Keratinocyte (primary cell): ENCODE measurements around the gene HPSE2. TPM values are rescaled to one million over a fixed set of nuclear protein-coding genes. Genes with fewer than 3 reads are reported as not detected.

Source experiments
- DNase-seq: peaks from one replicate; pipeline ENCODE4 v3.0.0-alpha.2; 2011; ENCODE audit warnings: low read depth, missing footprints, low spot score
- FAIRE-seq: peaks from 2 replicates; lab custom pipeline; 2011; peaks lifted over from hg19 to GRCh38; lab: Jason Lieb, UNC
- H2AFZ ChIP-seq: 2 replicates; pipeline ENCODE4 v1.6.0; 2012; ENCODE audit warnings: low read length, control low read depth, inconsistent platforms; ENCODE audit not compliant: control insufficient read depth
- H3K27ac ChIP-seq: 2 replicates; pipeline ENCODE4 v1.5.1; 2011; ENCODE audit warnings: low read length; ENCODE audit not compliant: control insufficient read depth, insufficient read depth
- H3K27me3 ChIP-seq: 3 replicates; pipeline ENCODE4 v1.6.0; 2011; ENCODE audit warnings: low read length; ENCODE audit not compliant: control insufficient read depth, insufficient read depth; ENCODE audit errors: extremely low read depth
- H3K36me3 ChIP-seq, 2 experiments: 2 replicates in 1 of 2; 3 replicates in 1 of 2; pipeline ENCODE4 v1.5.1; 2011; ENCODE audit warnings: low read length in 2 of 2, mild to moderate bottlenecking in 1 of 2; ENCODE audit not compliant: control insufficient read depth in 2 of 2, insufficient read depth in 2 of 2; ENCODE audit errors: extremely low read depth in 1 of 2
- H3K4me1 ChIP-seq: 3 replicates; pipeline ENCODE4 v1.5.1; 2011; ENCODE audit warnings: low read length; ENCODE audit not compliant: control insufficient read depth, insufficient read depth; ENCODE audit errors: extremely low read depth
- H3K4me2 ChIP-seq: 3 replicates; pipeline ENCODE4 v1.6.0; 2011; ENCODE audit warnings: low read depth, low read length; ENCODE audit not compliant: control insufficient read depth, insufficient read depth; ENCODE audit errors: extremely low read depth
- H3K4me3 ChIP-seq, 3 experiments: fragments of 200-600 bp in 1 of 3; sonication (generic) in 1 of 3; 2 replicates in 2 of 3; 3 replicates in 1 of 3; pipeline ENCODE4 v1.5.1; 2011 to 2016; ENCODE audit warnings: low read length in 3 of 3, mild to moderate bottlenecking in 3 of 3, control low read depth in 2 of 3, inconsistent platforms in 1 of 3, low read depth in 1 of 3, mixed read lengths in 1 of 3, mixed run types in 1 of 3, moderate library complexity in 1 of 3; ENCODE audit not compliant: control insufficient read depth in 2 of 3, insufficient read depth in 2 of 3; ENCODE audit errors: extremely low read depth in 1 of 3
- H3K79me2 ChIP-seq: 2 replicates; pipeline ENCODE4 v1.6.0; 2012; ENCODE audit warnings: low read length; ENCODE audit not compliant: control insufficient read depth, insufficient read depth
- H3K9ac ChIP-seq: 3 replicates; pipeline ENCODE4 v1.6.0; 2011; ENCODE audit warnings: low read length; ENCODE audit not compliant: control insufficient read depth, insufficient read depth; ENCODE audit errors: extremely low read depth
- H3K9me1 ChIP-seq: 3 replicates; pipeline ENCODE4 v1.6.0; 2011; ENCODE audit warnings: low read length; ENCODE audit not compliant: control insufficient read depth, insufficient read depth; ENCODE audit errors: extremely low read depth
- H3K9me3 ChIP-seq: 2 replicates; pipeline ENCODE4 v1.5.1; 2012; ENCODE audit warnings: low read depth, low read length; ENCODE audit not compliant: control insufficient read depth
- H4K20me1 ChIP-seq: 3 replicates; pipeline ENCODE4 v1.6.0; 2011; ENCODE audit warnings: low read length; ENCODE audit not compliant: control insufficient read depth, insufficient read depth; ENCODE audit errors: extremely low read depth
- EZH2 ChIP-seq: IDR thresholded peaks from one replicate; pipeline ENCODE4 v1.6.1; 2012; ENCODE audit warnings: inconsistent platforms, mild to moderate bottlenecking, low read length, moderate library complexity
- dilution Hi-C: fragments of 300-500 bp; cut with MboI; formaldehyde crosslinking; loops from one replicate; pipeline ENCODE4 v1.7.0; 2020; ENCODE audit warnings: low sequenced_read_pairs; ENCODE audit not compliant: extremely low pct_ligation_motif_present
- polyA plus RNA-seq, 5 experiments: library from polyadenylated mRNA; depleted of rRNA in 3 of 5; stranded (reverse) in 3 of 5; stranded (forward) in 1 of 5; unstranded in 1 of 5; fragments of >200 nt; gene quantifications; 1 replicate in 1 of 5; 2 replicates in 3 of 5; 3 replicates in 1 of 5; pipeline versions ENCODE4 v1.2.1 to v1.2.3, GENCODE V29; 2011 to 2012; ENCODE audit warnings: missing spikeins in 2 of 5, low read depth in 1 of 5, low replicate concordance in 1 of 5
- TF ChIP-seq, protein P1 (sequence below), 3 experiments: IDR thresholded peaks in 1 of 3; conservative IDR thresholded peaks in 1 of 3; optimal IDR thresholded peaks in 1 of 3; 2 replicates in 2 of 3; 3 replicates in 1 of 3; pipeline versions ENCODE3 to v1.5.1; 2011; ENCODE audit warnings: low read length in 3 of 3, mild to moderate bottlenecking in 3 of 3, moderate library complexity in 2 of 3, control low read depth in 1 of 3, inconsistent platforms in 1 of 3; ENCODE audit not compliant: insufficient read depth in 2 of 3; ENCODE audit errors: extremely low read depth in 1 of 3

HPSE2 gene
- polyA plus RNA-seq, 1 donor (not counting 4 experiments of a cell fraction or from before 2014, with no cell fraction given): 0.01 TPM

DNA sequence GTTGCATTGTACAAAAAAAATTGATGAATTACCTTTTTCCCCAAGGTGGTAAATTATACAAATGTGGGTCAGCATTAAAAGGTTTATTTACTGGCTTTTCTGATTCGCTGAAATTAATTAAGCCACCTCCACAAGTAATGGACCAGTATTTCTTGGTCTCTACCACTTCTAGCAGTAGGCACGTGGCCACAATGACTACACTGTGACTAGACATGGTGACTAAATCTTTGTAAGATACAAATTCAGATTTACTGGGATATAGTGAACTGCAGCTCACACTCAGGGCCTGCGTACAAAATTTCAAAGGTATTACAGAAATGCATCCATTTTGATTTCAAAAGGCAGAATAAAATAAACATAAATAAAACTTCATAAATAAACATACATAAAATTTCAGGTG is 10.9 kb downstream of the HPSE2 start:
- H2AFZ ChIP-seq: no peak overlapping the region

DNA sequence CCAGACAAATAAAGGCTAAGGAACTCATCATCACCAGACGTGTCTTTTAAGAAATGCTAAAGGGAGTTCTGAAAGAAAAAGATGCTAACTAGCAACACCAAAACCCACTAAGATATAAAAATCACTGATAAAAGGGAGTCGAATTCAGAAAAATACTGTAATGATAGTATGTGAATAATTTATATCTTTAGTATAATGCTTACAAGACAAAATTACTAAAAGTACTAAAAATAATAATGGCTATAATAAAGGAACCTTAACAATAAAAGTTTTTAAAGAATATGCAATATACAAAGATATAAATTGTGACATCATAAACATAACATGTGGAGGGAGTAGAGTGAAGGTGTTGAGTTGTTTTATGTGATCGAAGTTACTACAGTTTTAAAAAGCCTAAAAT is 28.3 kb downstream of the HPSE2 start:
- Histone ChIP-seq H3K27ac (no peak overlapping the region), H2AFZ (no peak overlapping the region), H4K20me1 (no peaks in the 10 kb centered on the region), H3K4me3 (no peak overlapping the region), H3K36me3 (no peaks in the 10 kb centered on the region), H3K9ac (no peak overlapping the region), H3K9me3 (no peaks in the 10 kb centered on the region), H3K9me1 (no peaks in the 10 kb centered on the region), H3K4me1 (no peaks in the 10 kb centered on the region), H3K27me3 (no peaks in the 10 kb centered on the region), H3K79me2 (no peaks in the 10 kb centered on the region), H3K4me2 (no peak overlapping the region)
- no peak for DNase-seq
- TF ChIP-seq EZH2: no peak
- TF ChIP-seq, protein P1, sequence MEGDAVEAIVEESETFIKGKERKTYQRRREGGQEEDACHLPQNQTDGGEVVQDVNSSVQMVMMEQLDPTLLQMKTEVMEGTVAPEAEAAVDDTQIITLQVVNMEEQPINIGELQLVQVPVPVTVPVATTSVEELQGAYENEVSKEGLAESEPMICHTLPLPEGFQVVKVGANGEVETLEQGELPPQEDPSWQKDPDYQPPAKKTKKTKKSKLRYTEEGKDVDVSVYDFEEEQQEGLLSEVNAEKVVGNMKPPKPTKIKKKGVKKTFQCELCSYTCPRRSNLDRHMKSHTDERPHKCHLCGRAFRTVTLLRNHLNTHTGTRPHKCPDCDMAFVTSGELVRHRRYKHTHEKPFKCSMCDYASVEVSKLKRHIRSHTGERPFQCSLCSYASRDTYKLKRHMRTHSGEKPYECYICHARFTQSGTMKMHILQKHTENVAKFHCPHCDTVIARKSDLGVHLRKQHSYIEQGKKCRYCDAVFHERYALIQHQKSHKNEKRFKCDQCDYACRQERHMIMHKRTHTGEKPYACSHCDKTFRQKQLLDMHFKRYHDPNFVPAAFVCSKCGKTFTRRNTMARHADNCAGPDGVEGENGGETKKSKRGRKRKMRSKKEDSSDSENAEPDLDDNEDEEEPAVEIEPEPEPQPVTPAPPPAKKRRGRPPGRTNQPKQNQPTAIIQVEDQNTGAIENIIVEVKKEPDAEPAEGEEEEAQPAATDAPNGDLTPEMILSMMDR (optimal IDR thresholded peaks at IDR 0.05 in 1 of 3, IDR thresholded peaks at IDR 0.05 in 1 of 3, conservative IDR thresholded peaks at IDR 0.05 in 1 of 3; ENCODE audit: extremely low read depth in 1 of 3, insufficient read depth in 2 of 3, low read length in 3 of 3): no peak
- dilution Hi-C loops: no loop called here
- FAIRE-seq: no peak

More for the DNA sequence above, 10.9 kb downstream of the HPSE2 start:
- Histone ChIP-seq H3K9me1 (no peaks in the 10 kb centered on the region), H3K4me3 (no peak overlapping the region), H3K27ac (no peak overlapping the region), H3K36me3 (no peaks in the 10 kb centered on the region), H3K9me3 (no peaks in the 10 kb centered on the region), H3K27me3 (peaks cover 5% of the 10 kb centered on the region), H3K4me1 (no peaks in the 10 kb centered on the region), H4K20me1 (no peaks in the 10 kb centered on the region), H3K79me2 (no peaks in the 10 kb centered on the region), H3K4me2 (no peak overlapping the region), H3K9ac (no peak overlapping the region)
- dilution Hi-C loops: no loop called here
- TF ChIP-seq EZH2: no peak
- TF ChIP-seq, protein P1 (optimal IDR thresholded peaks at IDR 0.05 in 1 of 3, IDR thresholded peaks at IDR 0.05 in 1 of 3, conservative IDR thresholded peaks at IDR 0.05 in 1 of 3; ENCODE audit: extremely low read depth in 1 of 3, insufficient read depth in 2 of 3, low read length in 3 of 3): no peak
- DNase-seq (no peak), FAIRE-seq (no peak)
